Mammary microvascular endothelial cell (primary cell): ENCODE measurements around the gene UBE3D. TPM values are rescaled to one million over a fixed set of nuclear protein-coding genes. Genes with fewer than 3 reads are reported as not detected.

Experiments used
- total RNA-seq: library from RNA; depleted of rRNA; stranded (reverse); fragments of >200 nt; gene quantifications from 2 replicates; pipeline ENCODE4 v1.2.3, GENCODE V29; 2015

The UBE3D gene
- 3.8 and 6.5 TPM in 2 replicates for total RNA-seq

GRCh38 chr6:83065511-83066192 lies at the start of gene UBE3D:
TSS of gene UBE3D (minus strand) at chr6:83065841. CDS start at chr6:83065718, 123 bp downstream.

DNA sequence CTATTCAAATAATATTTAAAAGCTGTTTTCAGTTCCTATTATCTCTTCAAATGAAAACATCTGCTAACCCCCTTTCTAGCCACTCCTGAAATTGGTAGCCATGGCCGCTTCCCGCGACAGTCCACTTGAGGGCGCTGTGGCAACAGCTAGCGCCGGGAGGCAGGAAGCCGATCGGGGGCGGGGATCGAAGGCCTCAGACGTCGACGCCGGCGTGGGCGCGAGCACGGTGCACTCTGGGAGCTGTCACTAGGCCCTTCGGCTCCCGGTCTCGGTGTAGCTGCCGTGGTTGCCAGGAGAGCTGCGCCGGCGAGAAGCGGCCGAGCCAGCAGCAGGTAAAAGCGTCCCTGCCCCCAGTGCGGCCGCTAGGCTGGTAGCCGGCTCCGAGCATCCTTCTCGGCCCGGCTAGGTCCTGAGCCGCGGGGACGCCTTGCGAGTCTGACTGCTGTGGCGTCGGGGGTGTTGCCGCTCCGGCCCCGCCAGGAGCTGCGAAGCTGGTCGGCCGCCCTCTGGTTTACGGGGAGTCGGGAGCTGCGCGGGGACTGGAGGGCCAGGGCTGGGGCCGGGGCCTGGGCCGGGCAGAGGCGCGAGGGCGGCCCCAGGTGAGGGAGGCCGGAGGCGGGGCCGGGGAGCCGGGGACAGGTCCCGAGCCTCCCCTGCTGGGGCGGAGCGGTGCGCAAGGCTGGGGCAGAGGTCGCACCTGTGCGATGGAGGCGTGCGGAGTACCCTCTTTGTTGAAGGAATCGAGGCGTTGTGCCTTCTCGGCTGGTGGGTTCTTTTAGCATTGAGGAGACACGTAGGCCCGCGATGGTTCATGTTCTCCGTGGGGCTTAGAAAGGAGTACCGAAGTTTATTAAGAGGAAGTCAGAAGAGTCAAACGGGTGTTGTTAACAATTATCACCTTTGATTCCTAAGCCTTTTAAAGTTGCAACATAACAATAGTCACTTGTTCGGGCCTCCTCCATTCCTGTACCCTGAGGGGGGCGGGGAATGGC lies 2.1 kb upstream of the UBE3D start, which contains the start of gene DOP1A:
Gene DOP1A, plus strand, starts transcription at position 224 of the 992 bp plus-strand sequence. CDS start 29,307 bp downstream, outside the sequence.

Other genes starting within 250 kb of the UBE3D start
- gene DOP1A, start 1.8 kb upstream of the UBE3D start, total RNA-seq, result 14.6 and 18.9 TPM in 2 replicates
- gene PGM3, start 127.4 kb upstream of the UBE3D start, total RNA-seq, result 46.3 and 48.0 TPM in 2 replicates
- 3.0 and 4.2 TPM in 2 replicates for gene RWDD2A, start 127.5 kb upstream of the UBE3D start, total RNA-seq